Umbilical cord (tissue), 2 donors: ENCODE results near the gene FAM171A2. TPM values are rescaled to one million over a fixed set of nuclear protein-coding genes. Genes with fewer than 3 reads are reported as not detected.
A peak's percentile ranks its signal among the peaks of the same experiment; 100 is the strongest.

Experiments
- DNase-seq: peaks from one replicate; pipeline ENCODE4 v3.0.0-alpha.2; 2015; ENCODE audit warnings: low spot score
- total RNA-seq: library from RNA; depleted of rRNA; stranded (reverse); fragments of >200 nt; gene quantifications from one replicate; pipeline ENCODE4 v1.2.3, GENCODE V29; 2014; ENCODE audit warnings: low replicate concordance; ENCODE audit not compliant: insufficient read depth

Gene FAM171A2
- total RNA-seq, 1 donor from 2014 or later: 16.4 TPM

DNA sequence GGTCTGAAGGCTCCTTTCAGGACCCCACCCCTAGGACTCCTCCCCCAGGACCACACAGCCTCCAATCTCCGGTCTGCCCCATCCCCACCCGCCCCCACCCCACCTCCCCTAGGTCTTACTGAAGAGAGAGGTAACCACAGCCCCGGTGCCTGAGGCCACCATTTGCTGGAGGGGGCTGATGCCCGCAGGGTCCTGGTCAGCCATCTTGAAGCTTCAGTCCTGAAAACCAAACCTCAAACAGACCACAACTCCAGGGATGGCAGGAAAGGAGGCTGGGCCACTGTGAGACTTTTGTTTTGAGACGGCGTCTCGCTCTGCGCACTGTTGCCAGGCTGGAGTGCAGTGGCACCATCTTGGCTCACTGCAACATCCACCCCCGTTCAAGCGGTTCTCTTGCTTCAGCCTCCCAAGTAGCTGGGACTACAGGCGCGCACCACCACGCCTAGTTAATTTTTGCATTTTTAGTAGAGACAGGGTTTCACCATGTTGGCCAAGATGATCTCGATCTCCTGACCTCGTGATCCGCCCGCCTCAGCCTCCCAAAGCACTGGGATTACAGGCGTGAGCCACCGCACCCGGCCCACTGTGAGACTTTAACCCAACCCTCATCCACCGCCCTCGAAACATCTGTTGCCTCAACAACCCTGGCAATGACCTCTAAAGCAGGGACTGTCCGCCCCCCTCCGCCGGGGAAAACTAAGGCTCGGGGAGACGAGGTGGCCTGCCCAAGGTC lies 40.1 kb downstream of the FAM171A2 start:
- DNase-seq: no peak

DNA sequence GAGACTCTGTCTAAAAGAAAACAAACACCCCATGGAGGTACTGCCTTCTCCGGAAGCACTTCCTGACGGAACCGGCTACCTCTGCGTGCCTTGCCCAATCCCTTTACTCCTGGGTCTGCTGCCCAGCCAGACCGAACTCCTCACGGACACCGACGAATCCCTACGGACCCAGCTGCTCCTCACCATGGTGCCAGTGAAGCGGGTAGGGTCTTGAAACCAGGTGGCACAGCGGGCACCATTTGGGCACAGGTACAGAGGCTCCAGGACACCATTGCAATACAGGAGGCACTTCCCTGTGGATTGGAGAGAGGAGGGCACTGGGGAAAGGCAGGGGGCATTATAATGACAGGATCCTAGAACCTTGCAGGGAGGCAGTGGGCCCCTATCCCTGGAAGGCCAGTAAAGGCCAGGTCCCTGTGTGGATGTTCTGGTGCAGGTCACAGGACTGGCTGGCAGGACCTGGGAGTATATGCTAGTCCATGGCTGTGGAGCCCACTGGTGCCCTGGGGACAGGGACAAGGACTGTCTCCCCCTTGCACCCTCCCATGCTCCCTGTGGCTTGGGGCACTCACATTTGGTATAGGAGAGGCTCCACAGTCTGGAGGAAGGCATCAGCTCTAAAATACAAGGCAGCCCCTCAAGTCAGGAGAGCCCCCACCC lies 41.3 kb downstream of the FAM171A2 start:
- DNase-seq: no peak

DNA sequence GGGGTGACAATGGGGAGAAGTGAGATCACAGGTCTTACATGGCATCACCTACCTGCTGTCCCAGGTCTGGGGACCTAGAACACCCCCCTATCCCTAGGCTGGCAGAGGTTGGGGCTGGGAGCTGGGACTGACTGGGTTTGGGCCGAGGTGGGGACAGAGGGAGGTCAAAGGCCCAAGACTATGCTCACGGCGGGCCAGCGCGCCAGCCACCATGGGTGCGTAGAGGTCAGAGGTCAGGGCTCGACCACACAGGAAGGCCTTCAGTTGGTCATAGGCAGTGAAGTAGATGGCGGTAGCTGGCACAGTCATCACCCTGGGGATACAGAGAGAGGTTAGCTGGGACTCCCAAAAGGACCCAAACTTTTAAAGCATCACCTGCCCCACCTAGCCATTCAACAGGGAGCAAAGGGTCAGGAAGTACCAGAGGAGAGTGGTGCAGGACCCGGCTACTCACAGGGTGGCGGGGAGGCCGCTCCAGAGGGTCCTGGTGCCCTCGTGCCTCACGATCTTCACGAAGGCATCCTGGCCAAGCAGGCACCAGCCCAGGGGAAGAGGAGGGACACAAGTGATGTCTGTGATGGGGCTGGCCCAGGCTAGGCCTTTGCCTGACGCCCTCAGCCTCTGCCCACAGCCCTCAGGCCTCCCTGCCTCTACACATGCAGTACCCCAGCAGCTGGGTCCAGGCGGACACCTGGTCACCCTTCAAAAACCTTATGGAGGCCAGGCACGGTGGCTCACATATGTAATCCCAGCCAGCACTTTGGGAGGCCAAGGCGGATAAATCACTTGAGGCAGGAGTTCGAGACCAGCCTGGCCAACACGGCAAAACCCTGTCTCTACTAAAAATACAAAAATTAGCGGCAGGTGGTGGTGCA lies 42.2 kb downstream of the FAM171A2 start:
- DNase-seq: no peak

DNA sequence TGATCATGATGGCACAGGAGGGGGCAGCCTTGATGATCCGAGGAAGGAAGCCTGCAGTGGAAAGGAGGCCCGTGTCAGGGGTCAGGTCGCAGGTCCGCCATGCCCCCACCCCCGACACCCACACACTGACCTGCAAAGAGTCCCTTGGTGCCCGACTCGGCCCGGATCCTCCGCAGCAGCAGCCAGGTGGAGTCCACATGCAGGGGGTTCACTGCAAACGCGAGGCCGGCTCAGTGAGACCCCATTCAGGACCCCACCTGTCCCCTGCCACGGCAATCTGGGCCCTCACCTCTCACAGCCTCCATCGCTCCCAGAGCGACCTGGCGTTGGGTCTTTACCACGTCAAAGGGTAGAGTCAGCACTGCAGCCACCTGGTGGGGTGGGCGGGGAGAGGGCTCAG lies 43.6 kb downstream of the FAM171A2 start:
- DNase-seq: no peak

DNA sequence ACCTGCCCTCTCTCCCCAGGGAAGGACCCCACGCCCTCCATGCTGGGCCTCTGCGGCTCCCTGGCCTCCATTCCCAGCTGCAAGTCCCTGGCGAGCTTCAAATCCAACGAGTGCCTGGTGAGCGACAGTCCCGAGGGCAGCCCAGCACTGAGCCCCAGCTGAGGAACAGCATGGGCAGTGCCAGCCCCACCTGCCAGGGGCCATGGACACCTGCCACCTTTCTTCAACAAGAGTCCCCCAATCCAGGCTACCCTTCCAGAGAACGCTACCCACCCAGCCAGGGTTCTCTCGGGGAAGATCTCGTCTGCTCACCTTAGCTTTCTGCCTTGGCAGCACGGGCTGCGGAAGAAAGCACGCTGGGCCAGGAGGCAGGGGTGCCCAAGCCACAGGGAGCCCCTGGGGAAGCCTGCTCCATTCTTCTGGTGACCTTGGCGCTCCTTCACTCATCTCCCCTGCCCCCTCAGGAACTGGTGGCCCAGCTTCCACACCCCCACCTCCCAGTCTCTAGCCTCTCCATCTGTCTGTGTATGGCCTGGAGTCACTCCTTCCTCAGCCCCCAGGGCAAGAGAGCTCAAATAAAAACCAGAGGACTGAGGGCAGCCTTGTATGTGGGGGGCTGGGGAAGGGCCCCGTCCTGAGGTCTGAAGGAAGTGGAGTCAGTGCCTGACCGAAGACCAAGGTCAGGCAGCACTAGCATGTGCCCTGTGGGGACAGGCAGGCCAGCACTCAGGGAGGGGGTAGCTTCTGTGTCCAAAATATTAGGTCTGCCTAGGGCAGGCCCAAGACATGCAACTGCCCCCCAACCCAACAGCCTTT lies 45.4 kb downstream of the FAM171A2 start:
- DNase-seq: no peak

DNA sequence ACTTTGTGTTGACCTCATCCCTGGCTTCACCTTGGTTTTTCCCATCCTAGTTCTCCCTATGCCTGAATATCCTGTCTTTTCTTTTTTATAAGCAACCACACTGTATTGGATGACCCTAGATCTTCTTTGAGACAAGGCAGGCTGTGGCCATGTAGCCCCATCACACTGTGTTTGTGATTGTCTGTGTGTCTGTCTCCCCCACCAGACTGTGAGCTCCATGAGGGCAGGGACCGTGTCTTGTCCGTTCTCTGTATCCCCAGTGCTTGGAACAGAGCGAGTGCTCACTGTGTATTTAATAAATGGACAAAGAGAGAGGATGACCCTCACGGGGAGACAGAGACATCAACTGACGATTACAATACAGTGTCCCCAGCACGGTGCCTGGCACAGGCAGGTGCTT lies 46.1 kb downstream of the FAM171A2 start:
- no peak for DNase-seq

DNA sequence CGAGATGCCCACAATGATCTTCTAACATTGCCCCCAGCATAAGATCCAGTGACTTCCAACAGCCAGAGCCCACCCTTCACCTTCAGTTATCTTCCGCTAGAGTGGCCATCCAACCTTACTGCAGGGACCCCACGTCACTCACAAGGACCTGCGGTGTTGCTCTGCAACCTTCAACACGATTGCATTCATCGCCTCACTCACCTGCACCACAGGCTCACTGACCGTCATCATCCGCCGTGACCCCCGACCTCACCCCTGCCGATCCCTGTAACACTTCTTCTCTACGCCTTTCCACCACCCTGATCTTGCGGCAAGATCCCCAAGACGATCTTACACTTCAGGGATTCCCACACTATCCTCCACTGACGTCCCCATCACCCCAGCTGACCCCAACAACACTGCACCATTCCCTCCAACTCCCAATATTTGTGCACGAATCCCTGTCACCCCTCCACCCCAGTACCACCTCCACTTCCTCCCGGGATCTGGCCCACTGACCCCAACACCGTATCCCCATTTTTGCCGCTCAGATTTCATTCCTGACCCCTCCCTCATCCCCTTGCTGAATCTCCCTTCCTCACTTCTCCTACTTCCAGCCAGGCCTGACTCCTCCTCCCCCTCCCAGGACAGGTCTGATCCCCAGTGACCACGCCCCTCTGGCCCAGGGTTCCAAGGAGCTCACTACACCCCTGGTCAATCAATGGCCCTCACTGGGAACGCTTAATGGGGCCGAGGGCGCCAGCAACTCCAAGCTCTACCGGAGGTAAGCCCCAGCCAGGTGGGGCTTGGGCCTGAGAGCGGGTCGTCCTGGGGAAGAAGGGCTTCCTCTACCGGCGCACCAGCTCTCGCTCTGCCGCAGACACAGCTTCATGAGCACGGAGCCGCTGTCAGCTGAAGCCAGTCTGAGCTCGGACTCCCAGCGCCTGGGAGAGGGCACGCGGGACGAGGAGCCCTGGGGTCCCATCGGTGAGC lies 47.6 kb downstream of the FAM171A2 start:
- DNase-seq: no peak

DNA sequence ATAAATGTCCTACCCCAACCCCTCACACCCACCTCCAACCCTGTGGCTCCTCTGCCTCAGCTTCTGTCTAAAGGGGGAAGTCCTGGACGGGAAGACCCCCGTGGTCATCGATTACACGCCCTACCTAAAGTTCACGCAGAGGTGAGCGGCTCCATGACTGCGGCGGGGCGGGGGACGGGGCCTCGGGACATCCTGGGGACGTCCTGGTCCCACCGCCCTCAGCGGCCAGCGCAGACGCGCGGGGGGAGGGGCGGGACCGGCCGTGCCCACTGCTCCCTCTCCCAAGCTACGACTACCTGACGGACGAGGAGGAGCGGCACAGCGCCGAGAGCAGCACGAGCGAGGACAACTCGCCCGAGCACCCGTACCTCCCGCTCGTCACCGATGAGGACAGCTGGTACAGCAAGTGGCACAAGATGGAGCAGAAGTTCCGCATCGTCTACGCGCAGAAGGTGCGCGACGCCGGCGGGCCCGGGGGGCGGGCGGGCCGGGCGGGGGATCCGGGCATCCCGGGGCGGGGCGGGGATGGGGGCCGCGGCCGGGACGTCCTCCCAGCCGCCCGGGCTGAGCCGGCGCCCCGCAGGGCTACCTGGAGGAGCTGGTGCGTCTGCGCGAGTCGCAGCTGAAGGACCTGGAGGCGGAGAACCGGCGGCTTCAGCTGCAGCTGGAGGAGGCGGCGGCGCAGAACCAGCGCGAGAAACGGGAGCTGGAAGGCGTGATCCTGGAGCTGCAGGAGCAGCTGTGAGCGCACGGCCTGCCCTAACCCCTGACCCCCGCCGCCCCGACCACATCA lies 48.6 kb downstream of the FAM171A2 start:
- no peak for DNase-seq

DNA sequence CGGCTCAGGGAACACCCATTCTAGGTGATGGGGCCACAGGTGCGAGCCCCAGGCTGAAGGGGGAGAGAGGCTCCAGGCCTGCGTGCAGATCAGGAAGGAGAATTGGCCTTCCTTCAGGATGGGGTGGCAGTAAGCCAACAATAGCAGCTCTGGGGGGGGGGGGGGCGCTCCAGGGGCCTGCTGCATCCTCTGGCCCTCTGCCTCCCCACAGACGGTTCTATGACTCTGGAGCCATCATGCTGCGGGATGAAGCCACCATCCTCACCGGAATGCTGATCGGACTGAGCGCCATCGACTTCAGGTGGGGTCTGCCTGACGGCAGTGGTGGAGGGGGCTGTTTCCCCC lies 49.2 kb downstream of the FAM171A2 start:
- DNase-seq: no peak

DNA sequence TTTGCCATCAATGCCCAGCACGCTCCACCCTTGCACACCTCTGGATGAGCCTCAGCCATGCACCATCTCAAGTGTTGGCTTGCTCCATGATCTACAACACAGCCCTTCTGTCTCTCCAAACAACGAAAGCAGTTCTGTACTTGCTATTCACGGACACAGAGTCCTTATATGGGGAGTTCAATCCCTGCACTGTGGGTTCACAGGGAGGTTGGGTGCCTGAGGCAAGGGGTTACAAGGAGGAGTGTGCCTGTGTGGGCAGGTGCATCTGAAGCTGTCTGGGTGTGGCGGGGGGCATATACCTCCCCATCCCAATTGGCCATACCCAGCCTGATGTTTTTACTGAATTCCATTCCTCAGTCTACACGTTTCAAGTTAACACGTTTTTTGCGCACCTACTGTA lies 49.6 kb downstream of the FAM171A2 start:
- DNase-seq: no peak

DNA sequence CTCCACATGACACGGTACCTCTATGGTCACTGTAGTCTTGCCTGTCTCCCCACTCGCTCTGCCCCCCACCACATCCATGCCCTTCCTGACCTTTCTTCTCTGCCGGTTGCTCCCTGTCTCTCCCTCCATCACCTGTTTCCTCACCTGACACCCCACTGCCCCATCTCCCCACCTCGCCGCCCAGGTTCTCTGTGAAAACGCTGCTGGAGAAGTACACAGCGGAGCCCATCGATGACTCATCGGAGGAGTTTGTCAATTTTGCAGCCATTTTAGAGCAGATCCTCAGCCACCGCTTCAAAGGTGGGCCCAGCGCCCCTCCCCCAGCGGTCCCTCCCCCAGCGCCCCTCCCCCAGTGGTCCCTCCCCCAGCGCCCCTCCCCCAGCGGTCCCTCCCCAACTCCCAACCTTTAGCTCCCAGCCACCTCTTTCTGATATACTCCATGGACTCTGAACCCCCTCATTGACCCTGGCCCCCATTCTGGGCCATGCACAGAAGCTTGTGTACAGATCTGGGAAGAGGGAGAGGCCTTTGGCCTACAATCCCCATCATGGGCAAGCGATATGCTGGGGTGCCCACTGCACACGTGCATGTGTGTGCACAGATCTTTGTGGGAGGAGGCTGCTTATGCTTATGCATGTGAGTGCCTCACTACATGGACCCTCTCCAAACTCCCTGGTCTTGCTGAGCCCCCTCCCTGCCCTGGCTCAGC lies 51.1 kb downstream of the FAM171A2 start:
- DNase-seq: no peak

DNA sequence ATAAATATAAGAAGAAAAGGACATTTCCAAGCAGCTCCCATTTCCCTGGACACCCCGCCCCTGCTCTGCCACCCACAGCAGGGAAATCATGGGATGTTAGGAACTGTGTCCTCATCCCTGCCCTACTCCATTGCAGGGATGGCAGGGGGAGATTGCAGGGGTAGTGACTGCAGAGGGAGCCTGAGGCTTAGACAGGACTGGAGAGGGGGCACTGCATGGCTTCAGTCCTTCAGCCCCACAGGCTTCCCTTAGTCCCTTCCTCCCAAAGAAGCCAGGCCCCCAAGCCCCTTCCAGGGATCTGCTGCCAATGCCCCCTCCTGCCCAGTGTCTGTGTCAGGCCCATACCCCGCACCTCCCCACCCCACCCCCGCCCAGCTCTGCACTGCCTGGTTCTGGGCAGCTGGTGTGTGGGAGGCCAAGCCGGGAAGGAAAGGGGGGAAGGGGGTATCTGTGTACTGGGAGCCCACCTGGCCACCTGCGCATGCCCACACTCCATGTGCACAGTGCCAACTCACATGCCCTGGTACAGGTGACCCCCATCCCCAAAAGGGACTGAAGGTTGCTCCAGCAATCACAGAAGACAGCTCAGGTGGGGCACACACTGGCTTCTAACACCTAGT lies 52.0 kb downstream of the FAM171A2 start:
- DNase-seq: no peak

DNA sequence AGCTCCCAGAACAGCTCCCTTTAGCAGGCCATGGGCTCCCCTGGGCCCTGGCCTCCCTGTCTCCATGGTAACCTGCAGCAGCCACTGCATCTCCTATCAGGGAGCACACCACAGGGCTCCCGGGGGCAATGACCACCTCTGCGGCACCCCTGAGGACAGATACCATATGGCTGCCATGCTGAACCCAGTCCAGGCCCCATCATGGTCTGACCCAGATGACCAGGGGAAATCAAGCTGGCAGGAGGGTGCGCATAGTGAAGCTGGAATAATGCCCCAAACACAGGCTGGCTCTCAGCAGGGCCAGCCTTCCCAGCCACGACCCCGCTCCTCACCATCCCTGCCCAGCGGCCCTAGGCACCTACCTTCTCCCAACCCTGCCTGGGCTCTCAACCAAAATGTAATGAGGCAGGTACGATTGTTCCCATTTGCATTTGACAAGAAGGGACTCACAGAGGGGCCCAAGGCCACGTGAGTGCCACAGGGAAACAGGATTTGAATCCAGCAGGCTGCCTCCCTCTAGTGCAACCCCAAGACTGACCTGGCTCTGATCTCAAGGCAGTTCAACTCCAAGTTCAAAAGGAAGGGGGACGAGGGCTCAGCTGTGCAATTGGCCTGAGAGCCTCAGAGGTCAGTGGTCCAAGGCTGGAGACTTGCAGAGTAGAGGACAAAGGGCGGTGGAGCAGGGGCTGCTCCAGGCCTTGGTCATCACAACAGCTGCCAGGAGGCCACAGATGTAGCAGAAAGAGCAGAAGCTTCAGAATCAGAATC lies 52.9 kb downstream of the FAM171A2 start:
- no peak for DNase-seq

DNA sequence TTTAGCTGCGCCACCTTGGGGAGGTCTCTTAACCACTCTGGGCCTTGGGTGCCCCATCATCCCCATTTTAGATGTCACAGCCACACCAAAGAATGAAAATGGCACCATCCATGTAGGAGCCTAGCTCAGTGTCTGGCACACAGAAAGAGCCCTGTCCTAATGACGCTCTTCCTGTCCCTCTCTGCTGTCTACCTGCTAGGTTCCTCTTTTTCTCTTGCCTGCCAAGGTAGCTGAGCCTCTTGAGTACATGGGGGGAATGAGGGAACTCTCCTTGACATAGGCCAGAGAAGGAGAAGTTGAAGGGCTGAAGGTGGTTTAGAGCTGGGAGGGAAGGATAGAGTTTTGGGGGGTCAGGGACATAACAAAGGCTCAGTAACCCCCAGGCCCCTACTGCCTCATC lies 53.5 kb downstream of the FAM171A2 start:
- DNase-seq: no peak

DNA sequence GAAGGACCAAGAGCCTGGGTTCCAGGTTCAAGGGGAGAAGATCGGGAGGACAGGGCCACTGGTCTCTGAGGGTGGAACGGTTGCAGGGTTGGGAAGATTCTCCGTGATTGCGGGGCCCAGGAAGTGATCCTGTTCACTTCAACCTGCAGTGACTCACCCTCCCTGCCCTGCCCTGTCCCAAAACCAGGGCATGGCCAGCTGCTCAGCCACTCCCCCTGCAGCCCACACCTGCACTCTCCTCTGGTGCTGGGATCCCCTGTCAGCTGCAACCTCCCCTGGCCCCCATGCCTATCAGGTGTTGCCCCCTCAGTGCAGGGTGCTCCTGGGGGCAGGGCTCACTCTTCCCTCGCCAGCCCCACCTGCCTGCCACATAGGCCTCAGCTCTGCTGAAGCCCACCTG lies 54.2 kb downstream of the FAM171A2 start:
- no peak for DNase-seq

DNA sequence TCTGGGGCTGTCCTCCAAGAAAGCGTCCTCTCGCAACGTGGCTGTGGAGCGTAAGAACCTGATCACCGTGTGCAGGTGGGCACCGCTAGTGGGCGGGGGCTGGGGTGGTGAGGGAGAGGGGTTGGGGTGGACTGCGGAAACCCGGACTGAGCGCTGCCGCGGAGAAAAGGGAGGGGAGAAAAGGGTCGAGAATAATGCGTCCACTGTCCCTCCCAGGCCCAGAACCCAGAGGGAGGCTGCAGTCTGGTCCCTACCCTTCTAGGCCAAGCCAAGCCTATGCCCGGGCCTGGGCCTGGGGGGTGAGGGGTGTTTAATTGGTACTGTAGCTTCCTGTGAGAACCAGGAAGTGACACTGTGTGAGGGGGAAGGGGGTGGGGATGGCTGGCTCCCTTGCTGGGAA lies 54.8 kb downstream of the FAM171A2 start:
- DNase-seq: no peak

DNA sequence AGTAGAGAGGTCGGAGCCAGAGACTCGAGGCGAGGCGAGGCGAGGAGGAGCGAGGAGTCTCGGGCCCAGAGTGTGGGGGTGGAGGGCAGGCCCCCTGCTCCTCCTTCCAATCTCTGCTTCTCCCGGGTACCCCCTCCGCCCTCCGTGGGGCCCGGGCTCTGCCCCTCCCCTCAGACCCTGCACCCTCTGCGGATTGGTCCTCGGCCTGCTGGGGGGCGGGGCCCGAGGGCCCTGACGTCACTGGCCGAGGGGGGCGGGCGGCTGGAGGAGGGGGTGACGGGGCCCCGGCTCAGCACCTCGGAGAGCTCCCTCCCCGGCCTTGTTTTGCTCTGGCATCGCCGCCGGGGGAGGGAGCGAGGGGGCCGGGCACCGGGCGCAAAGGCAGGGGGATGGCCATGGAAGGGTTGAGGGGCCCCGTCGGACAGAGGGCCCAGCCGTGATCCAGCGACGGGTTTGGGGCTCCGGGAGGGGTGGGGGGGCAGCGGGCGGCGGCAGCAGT lies 55.3 kb downstream of the FAM171A2 start, which contains the start of gene RUNDC3A:
TSS of gene RUNDC3A (plus strand) at position 282 of the 499 bp plus-strand sequence. CDS start 232 bp downstream, outside the sequence.
- peak; percentile 94 for DNase-seq
